NCI-H187 treated with DMSO at 0.1 percent for 48 hours (cell line): ENCODE measurements around the gene INO80.

ENCODE experiments used
- DNase-seq: peaks from one replicate; lab custom pipeline; 2025; lab: John Stamatoyannopoulos, UW

INO80 gene

GRCh38 chr15:41001524-41002214, 114.4 kb downstream of the INO80 start:
- DNase-seq: no peak

- no peak for DNase-seq
Observed at GRCh38 chr15:40999190-40999589, 116.9 kb downstream of the INO80 start.

GRCh38 chr15:40995656-40996055, 120.4 kb downstream of the INO80 start:
- no peak for DNase-seq

- no peak for DNase-seq
Observed at GRCh38 chr15:40992825-40993224, 123.3 kb downstream of the INO80 start.

GRCh38 chr15:40992241-40992741, 123.8 kb downstream of the INO80 start:
- DNase-seq: no peak

- DNase-seq: no peak
Observed at GRCh38 chr15:40991355-40991754, 124.7 kb downstream of the INO80 start.

GRCh38 chr15:40990789-40991188, 125.3 kb downstream of the INO80 start:
- DNase-seq: no peak

GRCh38 chr15:40990080-40990479, 126.0 kb downstream of the INO80 start:
- no peak for DNase-seq

GRCh38 chr15:40988156-40988555, 127.9 kb downstream of the INO80 start:
- DNase-seq: no peak

GRCh38 chr15:40986820-40987219, 129.3 kb downstream of the INO80 start:
- DNase-seq: no peak

GRCh38 chr15:40985541-40986330, 130.3 kb downstream of the INO80 start:
- DNase-seq: no peak

GRCh38 chr15:40984964-40985363, 131.1 kb downstream of the INO80 start:
- DNase-seq: no peak

GRCh38 chr15:40984406-40984805, 131.7 kb downstream of the INO80 start:
- DNase-seq: no peak

- no peak for DNase-seq
Observed at GRCh38 chr15:40982855-40983254, 133.2 kb downstream of the INO80 start.

GRCh38 chr15:40981186-40981585, 134.9 kb downstream of the INO80 start:
- DNase-seq: no peak

- no peak for DNase-seq
Observed at GRCh38 chr15:40978562-40978961, 137.5 kb downstream of the INO80 start.

GRCh38 chr15:40978141-40978540, 137.9 kb downstream of the INO80 start:
- DNase-seq: no peak

GRCh38 chr15:40976819-40977218, 139.3 kb downstream of the INO80 start:
- DNase-seq: no peak

GRCh38 chr15:40974879-40975278, 141.2 kb downstream of the INO80 start:
- no peak for DNase-seq

- DNase-seq: no peak
Observed at GRCh38 chr15:40969363-40969762, 146.7 kb downstream of the INO80 start.

GRCh38 chr15:40968290-40969085, 147.6 kb downstream of the INO80 start:
- DNase-seq: no peak

- no peak for DNase-seq
Observed at GRCh38 chr15:40964634-40965033, 151.4 kb downstream of the INO80 start.

- no peak for DNase-seq
Observed at GRCh38 chr15:40964006-40964405, 152.1 kb downstream of the INO80 start.
